Measurements from ENCODE around the gene GLS. TPM values are rescaled to one million over a fixed set of nuclear protein-coding genes. Genes with fewer than 3 reads are reported as not detected.

The GLS gene
- total and polyA plus RNA-seq, 2 donors (not counting 3 experiments of a cell fraction or from before 2014, with no cell fraction given) = 49.0 to 183 TPM

GRCh38 chr2:190988910-190989309 lies 108.3 kb downstream of the GLS start:
- H3K36me3 ChIP-seq (ENCODE audit: control insufficient read depth in 2 of 2, extremely low read depth in 1 of 2, insufficient read depth in 2 of 2, low read length in 2 of 2) = peaks cover 13 to 59% of the 10 kb centered on the region in 2 experiments
- FAIRE-seq (no peak), DNase-seq (ENCODE audit: low read depth, low spot score) (no peak)
- H3K4me3 ChIP-seq (replicated peaks in 1 of 3; ENCODE audit: insufficient read depth in 1 of 3, low read depth in 1 of 3, low read length in 3 of 3) = no peak overlapping the region
- H3K9me3 ChIP-seq (replicated peaks; ENCODE audit: control insufficient read depth, insufficient read depth, low read length) = no peaks in the 10 kb centered on the region
- BruUV-seq (replicated peaks) = no TSS peak
- peaks cover 15% of the 10 kb centered on the region for H3K4me1 ChIP-seq (ENCODE audit: control insufficient read depth, extremely low read depth, insufficient read depth, low read length)
- H3K9ac ChIP-seq (replicated peaks; ENCODE audit: extremely low read depth, insufficient read depth, low read length) = no peak overlapping the region
- H3K27ac ChIP-seq (ENCODE audit: insufficient read depth, low read depth, low read length) = no peak overlapping the region
- intact Hi-C loops (cut with micrococcal nuclease) = no loop called here
- H3K27me3 ChIP-seq (ENCODE audit: control insufficient read depth in 2 of 2, insufficient read depth in 2 of 2, low read length in 2 of 2) = no peaks in the 10 kb centered on the region
- dilution Hi-C loops (cut with MboI; ENCODE audit: extremely low pct_ligation_motif_present, low sequenced_read_pairs) = no loop called here
- TF ChIP-seq POLR2A (IDR thresholded peaks at IDR 0.05; ENCODE audit: low read depth, low read length) (no peak), POLR2AphosphoS5 (IDR thresholded peaks at IDR 0.05; ENCODE audit: insufficient read depth, low read depth, low read length) (no peak), MAX (IDR thresholded peaks at IDR 0.05; ENCODE audit: insufficient read depth, insufficient read length) (no peak), JUN (IDR thresholded peaks at IDR 0.05; ENCODE audit: borderline replicate concordance, insufficient read depth, insufficient read length, low read depth) (no peak), FOS (IDR thresholded peaks at IDR 0.05; ENCODE audit: borderline replicate concordance, insufficient read depth, low read length) (no peak), GATA2 (IDR thresholded peaks at IDR 0.05; ENCODE audit: insufficient read depth, insufficient read length, low read depth, low read length) (no peak), EZH2 (IDR thresholded peaks at IDR 0.05; ENCODE audit: borderline replicate concordance, low read depth, low read length, severe bottlenecking) (no peak), CTCF (IDR thresholded peaks at IDR 0.05; ENCODE audit: extremely low read depth in 1 of 2, insufficient read depth in 1 of 2, low read depth in 1 of 2, low read length in 2 of 2) (no peak), MYC (IDR thresholded peaks at IDR 0.05; ENCODE audit: low read depth, low read length) (no peak)
- H3K79me2 ChIP-seq (ENCODE audit: control insufficient read depth, insufficient read depth, low read length) = no peaks in the 10 kb centered on the region
- CTCF ChIA-PET = no interaction called here
- no peak overlapping the region for H3K4me2 ChIP-seq (ENCODE audit: insufficient read depth, low read length)
- POLR2A ChIA-PET = no interaction called here
- H3K9me1 ChIP-seq (replicated peaks; ENCODE audit: control insufficient read depth, extremely low read depth, insufficient read depth, low read length) = no peaks in the 10 kb centered on the region
- no peak overlapping the region for H2AFZ ChIP-seq (ENCODE audit: low read depth, low read length)
- H4K20me1 ChIP-seq (replicated peaks; ENCODE audit: control insufficient read depth, extremely low read depth, insufficient read depth, low read length) = no peaks in the 10 kb centered on the region

Data from endothelial cell of umbilical vein (primary cell).